ENCODE data around the gene EGFR. TPM values are rescaled to one million over a fixed set of nuclear protein-coding genes. Genes with fewer than 3 reads are reported as not detected.
A peak's percentile ranks its signal among the peaks of the same experiment; 100 is the strongest.

EGFR gene
- total RNA-seq, 2 donors from 2014 or later = 66.8 to 85.6 TPM

DNA sequence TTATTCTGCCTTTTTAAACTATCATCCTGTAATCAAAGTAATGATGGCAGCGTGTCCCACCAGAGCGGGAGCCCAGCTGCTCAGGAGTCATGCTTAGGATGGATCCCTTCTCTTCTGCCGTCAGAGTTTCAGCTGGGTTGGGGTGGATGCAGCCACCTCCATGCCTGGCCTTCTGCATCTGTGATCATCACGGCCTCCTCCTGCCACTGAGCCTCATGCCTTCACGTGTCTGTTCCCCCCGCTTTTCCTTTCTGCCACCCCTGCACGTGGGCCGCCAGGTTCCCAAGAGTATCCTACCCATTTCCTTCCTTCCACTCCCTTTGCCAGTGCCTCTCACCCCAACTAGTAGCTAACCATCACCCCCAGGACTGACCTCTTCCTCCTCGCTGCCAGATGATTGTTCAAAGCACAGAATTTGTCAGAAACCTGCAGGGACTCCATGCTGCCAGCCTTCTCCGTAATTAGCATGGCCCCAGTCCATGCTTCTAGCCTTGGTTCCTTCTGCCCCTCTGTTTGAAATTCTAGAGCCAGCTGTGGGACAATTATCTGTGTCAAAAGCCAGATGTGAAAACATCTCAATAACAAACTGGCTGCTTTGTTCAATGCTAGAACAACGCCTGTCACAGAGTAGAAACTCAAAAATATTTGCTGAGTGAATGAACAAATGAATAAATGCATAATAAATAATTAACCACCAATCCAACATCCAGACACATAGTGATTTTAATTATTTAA lies 151.7 kb downstream of the EGFR start:
- ATAC-seq (no peak), DNase-seq (no peak)
- intact Hi-C loops (cut with DNase I, micrococcal nuclease) = no loop called here

DNA sequence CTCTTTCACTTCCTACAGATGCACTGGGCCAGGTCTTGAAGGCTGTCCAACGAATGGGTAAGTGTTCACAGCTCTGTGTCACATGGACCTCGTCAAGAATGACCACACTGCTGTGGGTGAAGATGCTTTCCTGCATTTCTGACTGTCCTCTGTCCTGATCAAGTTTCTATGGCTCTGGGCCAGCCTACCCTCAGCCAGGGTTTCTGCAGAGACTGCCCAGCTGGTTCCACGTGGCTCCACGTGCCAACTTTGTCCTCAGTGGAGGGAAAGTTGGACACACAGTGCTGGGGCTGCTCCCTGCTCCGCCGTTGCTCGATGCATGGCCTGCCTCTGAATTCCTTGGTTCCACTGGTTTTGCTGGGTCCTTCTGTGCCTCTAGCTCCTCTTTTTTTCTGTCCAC lies 152.3 kb downstream of the EGFR start:
- intact Hi-C loops (cut with DNase I, micrococcal nuclease) = no loop called here
- DNase-seq = no peak
- no peak for ATAC-seq

DNA sequence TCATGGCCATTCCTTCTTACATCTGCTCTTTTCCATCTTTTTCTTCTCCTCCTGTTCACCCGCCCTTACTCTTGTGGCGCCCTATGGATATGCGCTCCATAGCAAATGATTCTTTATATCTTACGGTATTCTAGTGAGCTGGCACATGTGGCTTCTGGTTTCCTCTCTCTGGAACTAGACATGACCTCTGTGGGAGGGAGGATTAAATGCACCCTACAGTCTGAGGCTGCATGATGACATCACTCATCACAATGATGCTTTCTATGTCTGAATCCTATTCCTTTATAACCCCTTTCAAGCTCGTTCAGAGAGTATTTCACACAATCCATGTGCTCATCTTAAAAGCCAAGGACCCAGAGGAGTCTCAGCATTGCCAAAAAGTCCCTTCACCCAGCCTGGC lies 153.3 kb downstream of the EGFR start:
- ATAC-seq (no peak), DNase-seq (no peak)
- intact Hi-C loops (cut with DNase I, micrococcal nuclease) = no loop called here

DNA sequence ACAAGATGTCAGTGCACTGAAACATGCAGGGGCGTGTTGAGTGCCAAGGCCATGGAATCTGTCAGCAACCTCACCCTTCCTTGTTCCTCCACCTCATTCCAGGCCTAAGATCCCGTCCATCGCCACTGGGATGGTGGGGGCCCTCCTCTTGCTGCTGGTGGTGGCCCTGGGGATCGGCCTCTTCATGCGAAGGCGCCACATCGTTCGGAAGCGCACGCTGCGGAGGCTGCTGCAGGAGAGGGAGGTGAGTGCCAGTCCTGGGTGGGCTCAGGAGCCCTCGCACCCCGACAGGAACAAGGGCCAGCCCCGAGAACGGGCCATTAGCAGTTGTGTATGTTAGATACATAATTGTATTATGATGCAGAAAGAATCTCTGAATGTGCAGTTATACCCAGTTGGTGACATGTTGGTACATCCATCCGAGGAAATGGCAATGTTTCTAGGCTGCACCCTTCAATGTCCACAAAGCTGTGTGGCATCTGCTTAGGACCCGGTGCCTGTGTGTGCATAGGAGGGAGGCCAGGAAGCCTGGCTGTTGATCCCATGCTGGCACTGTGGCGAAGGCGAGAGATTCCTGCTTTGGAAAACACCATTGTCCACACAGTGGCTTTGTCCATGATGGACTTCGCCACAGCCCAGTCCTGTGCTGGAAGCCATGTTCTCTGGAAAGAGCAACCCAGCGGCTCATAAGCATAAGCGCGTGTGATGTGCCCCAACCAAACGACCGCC lies 154.2 kb downstream of the EGFR start:
- DNase-seq (no peak), ATAC-seq (no peak)
- intact Hi-C loops (cut with DNase I, micrococcal nuclease) = no loop called here

DNA sequence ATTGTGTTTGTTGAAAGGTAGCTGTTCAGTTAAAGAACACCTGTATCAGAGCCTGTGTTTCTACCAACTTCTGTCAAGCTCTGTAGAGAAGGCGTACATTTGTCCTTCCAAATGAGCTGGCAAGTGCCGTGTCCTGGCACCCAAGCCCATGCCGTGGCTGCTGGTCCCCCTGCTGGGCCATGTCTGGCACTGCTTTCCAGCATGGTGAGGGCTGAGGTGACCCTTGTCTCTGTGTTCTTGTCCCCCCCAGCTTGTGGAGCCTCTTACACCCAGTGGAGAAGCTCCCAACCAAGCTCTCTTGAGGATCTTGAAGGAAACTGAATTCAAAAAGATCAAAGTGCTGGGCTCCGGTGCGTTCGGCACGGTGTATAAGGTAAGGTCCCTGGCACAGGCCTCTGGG lies 154.9 kb downstream of the EGFR start:
- intact Hi-C loops (cut with DNase I, micrococcal nuclease) = no loop called here
- DNase-seq (no peak), ATAC-seq (no peak)

DNA sequence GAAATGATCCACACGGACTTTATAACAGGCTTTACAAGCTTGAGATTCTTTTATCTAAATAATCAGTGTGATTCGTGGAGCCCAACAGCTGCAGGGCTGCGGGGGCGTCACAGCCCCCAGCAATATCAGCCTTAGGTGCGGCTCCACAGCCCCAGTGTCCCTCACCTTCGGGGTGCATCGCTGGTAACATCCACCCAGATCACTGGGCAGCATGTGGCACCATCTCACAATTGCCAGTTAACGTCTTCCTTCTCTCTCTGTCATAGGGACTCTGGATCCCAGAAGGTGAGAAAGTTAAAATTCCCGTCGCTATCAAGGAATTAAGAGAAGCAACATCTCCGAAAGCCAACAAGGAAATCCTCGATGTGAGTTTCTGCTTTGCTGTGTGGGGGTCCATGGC lies 155.6 kb downstream of the EGFR start:
- ATAC-seq (no peak), DNase-seq (no peak)
- intact Hi-C loops (cut with DNase I, micrococcal nuclease) = no loop called here

DNA sequence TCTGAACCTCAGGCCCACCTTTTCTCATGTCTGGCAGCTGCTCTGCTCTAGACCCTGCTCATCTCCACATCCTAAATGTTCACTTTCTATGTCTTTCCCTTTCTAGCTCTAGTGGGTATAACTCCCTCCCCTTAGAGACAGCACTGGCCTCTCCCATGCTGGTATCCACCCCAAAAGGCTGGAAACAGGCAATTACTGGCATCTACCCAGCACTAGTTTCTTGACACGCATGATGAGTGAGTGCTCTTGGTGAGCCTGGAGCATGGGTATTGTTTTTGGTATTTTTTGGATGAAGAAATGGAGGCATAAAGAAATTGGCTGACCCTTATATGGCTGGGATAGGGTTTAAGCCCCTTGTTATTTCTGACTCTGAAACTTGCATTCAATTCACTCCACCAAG lies 156.0 kb downstream of the EGFR start:
- intact Hi-C loops (cut with DNase I, micrococcal nuclease) = no loop called here
- no peak for ATAC-seq
- no peak for DNase-seq

DNA sequence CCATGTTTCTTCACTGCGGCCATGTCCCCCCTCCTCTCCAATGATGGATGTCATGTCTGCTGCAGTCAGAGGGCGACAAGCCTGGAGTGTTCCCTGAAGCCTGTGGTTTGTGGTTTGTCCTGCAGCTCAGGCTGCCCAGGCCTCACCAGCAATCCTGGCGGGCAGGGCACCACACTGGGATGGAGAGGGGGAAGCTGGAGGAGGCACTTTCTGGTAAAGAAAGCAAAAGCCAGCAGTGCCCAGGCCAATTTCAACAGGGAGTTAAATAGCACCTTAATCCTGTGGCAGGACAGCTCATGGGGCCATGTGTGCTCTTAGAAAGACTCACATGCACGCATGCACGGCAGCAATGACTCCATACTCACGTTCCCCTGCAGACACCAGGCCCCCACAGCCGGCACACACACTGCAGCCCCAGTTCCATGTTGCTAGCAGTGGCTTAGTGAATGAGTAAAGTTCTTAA lies 158.3 kb downstream of the EGFR start:
- DNase-seq (no peak), ATAC-seq (no peak)
- intact Hi-C loops (cut with DNase I, micrococcal nuclease) = no loop called here

DNA sequence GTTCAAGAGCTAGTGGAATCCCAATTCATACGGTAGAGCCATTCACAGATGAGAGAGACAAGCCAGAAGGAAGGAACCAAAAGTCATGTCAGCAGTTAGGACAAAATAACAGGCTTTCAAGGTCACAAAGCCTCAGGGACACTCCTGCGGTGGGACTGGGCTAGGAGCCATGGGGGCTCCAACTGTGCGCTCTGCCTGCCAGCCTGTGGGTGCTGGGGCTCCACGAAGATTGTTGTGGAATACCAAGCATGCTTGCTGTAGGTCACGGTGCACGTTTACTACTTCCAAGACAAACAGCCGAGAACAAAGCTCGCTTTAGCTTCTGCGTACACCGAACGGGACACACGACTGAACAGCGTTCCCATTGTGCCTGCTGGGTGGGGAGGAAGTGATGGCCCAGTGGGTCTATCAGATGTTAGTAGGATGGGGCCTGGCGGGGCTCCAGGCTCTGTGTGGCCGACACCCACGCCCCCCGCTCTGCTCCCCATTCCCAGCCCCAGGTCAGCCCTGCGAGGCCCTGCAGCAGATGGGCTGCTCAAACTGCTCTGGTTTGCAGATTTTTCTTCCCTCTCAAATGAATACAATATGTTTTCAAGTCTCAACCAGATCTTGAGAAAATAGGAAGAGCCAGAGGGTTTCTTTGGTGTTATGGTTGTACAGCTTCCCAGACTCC lies 158.9 kb downstream of the EGFR start:
- DNase-seq (peak in 1 of 2 donors; percentile 23), ATAC-seq (peak; percentile 33)
- intact Hi-C loops (cut with DNase I, micrococcal nuclease) = no loop called here

DNA sequence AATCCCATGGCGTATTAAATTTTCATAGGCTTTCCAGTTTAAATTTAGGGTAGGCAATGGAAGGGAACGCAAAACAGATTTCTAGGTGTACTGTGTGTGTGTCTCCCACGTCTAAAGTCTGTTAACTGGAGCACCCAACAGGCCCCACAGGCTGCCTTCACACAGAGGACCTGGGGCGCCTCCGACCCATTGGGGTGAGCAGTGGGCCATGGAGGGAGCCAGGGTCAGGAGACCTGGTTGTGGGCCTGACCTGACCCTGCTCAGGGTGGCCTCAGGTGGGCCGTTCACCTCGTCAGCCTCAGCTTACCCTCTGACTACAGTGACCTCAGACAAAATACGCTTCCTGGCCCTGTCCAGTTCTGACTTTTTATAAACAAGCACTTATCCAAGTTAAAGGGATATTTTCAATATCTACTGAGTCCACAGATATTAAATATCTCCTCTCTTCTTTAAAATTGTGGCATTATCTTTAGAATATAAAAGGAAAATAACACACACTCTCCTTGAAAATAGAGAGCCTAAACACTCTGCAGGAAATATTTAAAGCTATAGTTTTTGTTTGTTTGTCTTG lies 159.6 kb downstream of the EGFR start:
- no peak for ATAC-seq
- no peak for DNase-seq
- intact Hi-C loops (cut with DNase I, micrococcal nuclease) = no loop called here

DNA sequence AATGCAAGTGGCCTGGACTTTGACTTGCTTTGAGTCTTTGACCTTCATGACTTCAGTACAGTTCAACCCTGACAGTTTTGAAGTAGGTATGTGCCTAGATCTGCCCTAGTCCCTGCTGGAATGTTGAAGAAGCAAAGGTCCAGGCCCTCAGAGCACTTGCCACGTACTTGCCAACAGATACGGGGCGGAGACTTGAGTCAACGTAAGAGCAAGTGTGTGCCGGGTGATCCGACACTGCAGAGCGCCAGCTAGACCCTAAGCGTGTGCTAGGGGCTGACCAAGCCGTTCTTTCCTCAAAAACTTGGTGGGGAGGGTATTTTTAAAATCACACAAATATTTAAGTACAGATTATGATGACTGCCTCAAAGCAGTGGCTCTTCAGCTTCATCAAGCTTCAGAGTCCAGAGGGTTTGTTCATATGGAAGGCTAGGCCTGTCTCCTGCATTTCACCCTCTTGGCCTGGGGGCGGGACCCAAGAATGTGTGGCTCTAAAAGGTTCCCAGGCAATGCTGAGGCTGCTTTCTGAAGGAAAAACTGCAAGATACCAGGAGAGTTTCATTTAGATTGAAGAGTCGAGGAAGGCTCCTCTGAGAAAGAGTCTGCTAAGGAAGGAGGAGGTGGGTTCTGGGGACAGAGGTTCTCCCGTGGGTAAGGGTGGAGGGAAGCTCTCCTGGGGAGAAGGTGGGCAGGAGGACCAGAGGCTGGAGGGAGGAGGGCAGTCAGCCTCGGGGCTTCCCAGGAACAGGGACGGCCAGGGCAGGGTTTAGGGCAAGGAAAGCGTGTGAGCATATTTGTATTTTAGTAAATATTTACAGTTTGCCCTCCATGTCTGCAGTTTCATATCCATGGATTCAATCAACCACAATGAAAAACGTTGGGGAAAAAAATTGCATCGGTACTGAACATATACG lies 160.3 kb downstream of the EGFR start:
- DNase-seq (no peak), ATAC-seq (peak; percentile 48)
- intact Hi-C loops (cut with DNase I, micrococcal nuclease) = no loop called here

DNA sequence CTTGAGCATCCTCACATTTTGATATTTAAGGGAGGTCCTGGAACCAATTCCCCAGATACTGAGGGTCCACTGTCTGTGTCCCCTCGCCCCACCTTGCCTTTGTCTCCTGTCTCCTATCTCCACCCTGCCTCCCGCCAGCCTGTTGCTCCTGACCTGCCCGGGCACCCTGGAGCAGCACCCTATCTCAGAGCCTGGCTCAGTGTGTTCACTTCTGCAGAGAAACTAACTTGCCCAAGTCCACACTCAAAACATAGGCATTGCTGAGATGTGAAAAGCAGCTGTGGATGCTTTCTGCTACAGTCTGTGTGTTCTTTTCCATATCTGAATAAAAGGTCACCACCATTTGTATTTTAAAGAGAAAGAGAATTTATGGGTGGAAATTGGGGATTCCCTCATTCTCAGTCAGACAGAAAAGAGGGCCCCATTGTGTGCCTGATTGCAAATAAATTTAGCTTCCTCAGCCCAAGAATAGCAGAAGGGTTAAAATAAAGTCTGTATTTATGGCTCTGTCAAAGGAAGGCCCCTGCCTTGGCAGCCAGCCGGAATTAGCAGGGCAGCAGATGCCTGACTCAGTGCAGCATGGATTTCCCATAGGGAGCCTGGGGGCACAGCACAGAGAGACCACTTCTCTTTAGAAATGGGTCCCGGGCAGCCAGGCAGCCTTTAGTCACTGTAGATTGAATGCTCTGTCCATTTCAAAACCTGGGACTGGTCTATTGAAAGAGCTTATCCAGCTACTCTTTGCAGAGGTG lies 161.3 kb downstream of the EGFR start:
- intact Hi-C loops (cut with DNase I, micrococcal nuclease) = no loop called here
- no peak for ATAC-seq
- no peak for DNase-seq

DNA sequence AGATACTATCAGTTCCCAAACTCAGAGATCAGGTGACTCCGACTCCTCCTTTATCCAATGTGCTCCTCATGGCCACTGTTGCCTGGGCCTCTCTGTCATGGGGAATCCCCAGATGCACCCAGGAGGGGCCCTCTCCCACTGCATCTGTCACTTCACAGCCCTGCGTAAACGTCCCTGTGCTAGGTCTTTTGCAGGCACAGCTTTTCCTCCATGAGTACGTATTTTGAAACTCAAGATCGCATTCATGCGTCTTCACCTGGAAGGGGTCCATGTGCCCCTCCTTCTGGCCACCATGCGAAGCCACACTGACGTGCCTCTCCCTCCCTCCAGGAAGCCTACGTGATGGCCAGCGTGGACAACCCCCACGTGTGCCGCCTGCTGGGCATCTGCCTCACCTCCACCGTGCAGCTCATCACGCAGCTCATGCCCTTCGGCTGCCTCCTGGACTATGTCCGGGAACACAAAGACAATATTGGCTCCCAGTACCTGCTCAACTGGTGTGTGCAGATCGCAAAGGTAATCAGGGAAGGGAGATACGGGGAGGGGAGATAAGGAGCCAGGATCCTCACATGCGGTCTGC lies 162.2 kb downstream of the EGFR start:
- DNase-seq = peak; percentile 74
- intact Hi-C loops (cut with DNase I, micrococcal nuclease) = no loop called here
- ATAC-seq = peak; percentile 92

DNA sequence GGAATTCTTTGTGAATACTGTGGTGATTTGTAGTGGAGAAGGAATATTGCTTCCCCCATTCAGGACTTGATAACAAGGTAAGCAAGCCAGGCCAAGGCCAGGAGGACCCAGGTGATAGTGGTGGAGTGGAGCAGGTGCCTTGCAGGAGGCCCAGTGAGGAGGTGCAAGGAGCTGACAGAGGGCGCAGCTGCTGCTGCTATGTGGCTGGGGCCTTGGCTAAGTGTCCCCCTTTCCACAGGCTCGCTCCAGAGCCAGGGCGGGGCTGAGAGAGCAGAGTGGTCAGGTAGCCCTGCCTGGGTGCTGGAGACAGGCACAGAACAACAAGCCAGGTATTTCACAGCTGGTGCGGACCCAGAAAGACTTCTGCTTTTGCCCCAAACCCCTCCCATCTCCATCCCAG lies 162.9 kb downstream of the EGFR start:
- no peak for DNase-seq
- peak; percentile 12 for ATAC-seq
- intact Hi-C loops (cut with DNase I, micrococcal nuclease) = no loop called here

DNA sequence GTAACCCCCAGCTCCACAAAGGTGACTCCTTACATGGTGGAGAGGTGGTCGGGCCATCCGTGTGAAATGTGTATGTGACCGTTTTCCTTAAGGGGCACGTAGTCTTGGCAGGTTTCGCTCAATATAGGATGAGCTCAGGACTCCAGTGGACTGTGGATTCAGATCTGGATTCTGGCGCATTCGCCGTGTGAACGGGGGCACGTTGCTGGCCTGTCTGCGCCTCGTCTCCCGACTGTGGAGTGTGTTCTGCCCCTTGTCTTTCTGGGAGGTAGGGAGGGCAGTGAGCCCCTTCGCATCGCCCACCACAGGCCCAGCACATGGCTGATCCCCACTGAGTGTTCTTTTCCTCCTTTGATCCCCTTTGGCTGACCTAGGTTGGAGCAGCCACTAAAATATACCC lies 165.1 kb downstream of the EGFR start:
- intact Hi-C loops (cut with DNase I, micrococcal nuclease) = no loop called here
- no peak for ATAC-seq
- no peak for DNase-seq

DNA sequence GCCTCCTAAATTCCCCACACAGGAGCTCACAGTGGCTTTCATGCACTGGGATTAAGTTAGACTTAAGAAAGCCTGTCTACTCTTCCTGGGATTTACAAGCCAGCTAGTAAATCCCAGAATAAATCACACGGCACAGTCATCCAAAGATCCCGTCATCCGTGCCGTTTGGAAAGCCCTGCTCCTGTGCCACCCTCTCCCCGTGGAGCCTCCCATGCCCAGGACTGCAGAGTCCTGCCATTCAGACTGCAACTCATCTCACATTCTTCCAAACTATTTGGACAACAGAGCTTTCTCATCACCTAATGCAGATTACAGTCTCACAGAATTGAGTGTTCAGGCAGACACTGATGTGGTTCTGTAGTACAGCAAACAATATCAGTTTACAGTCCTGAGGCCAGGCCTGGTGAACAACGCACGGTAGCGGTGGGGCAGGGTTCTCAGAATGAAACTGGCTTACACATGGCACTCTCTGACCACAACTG lies 166.5 kb downstream of the EGFR start:
- no peak for DNase-seq
- no peak for ATAC-seq
- intact Hi-C loops (cut with DNase I, micrococcal nuclease) = no loop called here

DNA sequence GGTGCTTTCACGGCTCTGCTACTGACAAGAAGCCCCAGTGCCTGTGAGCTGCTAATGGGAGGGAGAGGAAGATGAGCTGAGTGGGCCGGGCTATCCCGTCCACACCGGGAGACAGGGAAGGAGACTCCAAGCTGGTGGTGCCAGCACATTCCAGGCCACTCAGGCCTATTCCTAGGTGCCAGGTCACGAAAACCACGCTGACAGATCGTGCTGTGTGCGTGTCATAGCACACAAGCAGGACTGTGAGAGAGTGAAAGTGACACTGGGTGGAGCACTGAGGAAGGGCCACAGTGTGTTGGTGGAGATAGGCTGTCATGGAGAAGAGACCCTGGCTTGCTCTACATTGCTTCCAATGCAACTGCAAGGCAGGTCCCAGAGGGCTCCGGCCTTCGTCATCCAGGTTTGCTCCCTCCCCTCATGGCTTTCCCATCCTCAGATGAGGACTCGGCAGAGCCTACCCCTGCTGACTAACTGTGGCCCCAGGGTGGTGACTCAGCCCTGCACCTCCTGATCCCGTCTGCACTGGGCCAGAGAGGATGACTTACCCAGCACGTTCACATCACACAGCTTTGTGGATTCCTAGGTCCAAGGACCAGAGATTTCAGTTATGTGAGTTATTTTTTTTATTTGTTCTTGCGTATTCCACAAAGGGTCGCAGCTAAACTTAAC lies 167.3 kb downstream of the EGFR start:
- no peak for DNase-seq

More for the DNA sequence above, 167.3 kb downstream of the EGFR start:
- intact Hi-C loops (cut with DNase I, micrococcal nuclease) = no loop called here
- ATAC-seq = no peak
